OCI-LY3 (cell line): ENCODE results near the gene KCNAB1.

Experiments
- H2AFZ ChIP-seq: fragments of 200-600, 300-600 bp; shearing (Covaris generic); 2 replicates; pipeline ENCODE4 v1.6.0; 2014; ENCODE audit warnings: antibody characterized with exemption, low read depth, low read length
- H3K27ac ChIP-seq: fragments of 200-600, 300-600 bp; sonication (generic); 2 replicates; pipeline ENCODE4 v1.5.1; 2014; ENCODE audit warnings: mild to moderate bottlenecking, low read length, moderate library complexity, mixed read lengths
- H3K27me3 ChIP-seq: fragments of 200-600, 300-600 bp; sonication (generic); 2 replicates; pipeline ENCODE4 v1.6.1; 2014; ENCODE audit warnings: low read depth, low read length, mixed read lengths
- H3K36me3 ChIP-seq: fragments of 200-600, 300-600 bp; sonication (generic); replicated peaks from 2 replicates; pipeline ENCODE3; 2014; ENCODE audit warnings: low read depth, low read length, mixed read lengths
- H3K4me1 ChIP-seq: fragments of 300-600, 200-600 bp; sonication (generic); 2 replicates; pipeline ENCODE4 v1.6.1; 2014; ENCODE audit warnings: low read length, mixed read lengths
- H3K4me2 ChIP-seq: fragments of 200-600, 300-600 bp; sonication (generic); 2 replicates; pipeline ENCODE4 v1.6.1; 2014; ENCODE audit warnings: low read length, mixed read lengths
- H3K4me3 ChIP-seq: fragments of 300-600, 200-600 bp; sonication (generic); 2 replicates; pipeline ENCODE4 v1.5.1; 2014; ENCODE audit warnings: antibody characterized with exemption, mild to moderate bottlenecking, low read length, moderate library complexity
- H3K79me2 ChIP-seq: fragments of 300-600, 200-600 bp; shearing (Covaris generic); 2 replicates; pipeline ENCODE4 v1.6.1; 2014; ENCODE audit warnings: mild to moderate bottlenecking, low read length, mixed read lengths
- H3K9ac ChIP-seq: fragments of 300-600, 200-600 bp; shearing (Covaris generic); 2 replicates; pipeline ENCODE4 v1.6.0; 2014; ENCODE audit warnings: mild to moderate bottlenecking, low read length, moderate library complexity
- H3K9me3 ChIP-seq: fragments of 200-600, 300-600 bp; shearing (Covaris generic); 2 replicates; pipeline ENCODE4 v1.6.1; 2014; ENCODE audit warnings: low read length, mixed read lengths; ENCODE audit not compliant: insufficient read depth
- H4K20me1 ChIP-seq: fragments of 200-600, 300-600 bp; sonication (generic); 2 replicates; pipeline ENCODE4 v1.6.1; 2016; ENCODE audit warnings: low read length, mixed read lengths; ENCODE audit not compliant: insufficient read depth
- EZH2phosphoT487 ChIP-seq: fragments of 200-600 bp; shearing (Covaris generic); IDR thresholded peaks from 2 replicates; pipeline ENCODE4 v1.6.1; 2018; ENCODE audit warnings: antibody characterized with exemption, mixed run types, low read depth
- TF ChIP-seq, protein P1 (sequence below): fragments of 200-600, 300-600 bp; sonication (generic); IDR thresholded peaks from 2 replicates; pipeline ENCODE4 v1.5.1; 2014; ENCODE audit warnings: antibody characterized with exemption, low read length, low read depth

Gene KCNAB1

DNA sequence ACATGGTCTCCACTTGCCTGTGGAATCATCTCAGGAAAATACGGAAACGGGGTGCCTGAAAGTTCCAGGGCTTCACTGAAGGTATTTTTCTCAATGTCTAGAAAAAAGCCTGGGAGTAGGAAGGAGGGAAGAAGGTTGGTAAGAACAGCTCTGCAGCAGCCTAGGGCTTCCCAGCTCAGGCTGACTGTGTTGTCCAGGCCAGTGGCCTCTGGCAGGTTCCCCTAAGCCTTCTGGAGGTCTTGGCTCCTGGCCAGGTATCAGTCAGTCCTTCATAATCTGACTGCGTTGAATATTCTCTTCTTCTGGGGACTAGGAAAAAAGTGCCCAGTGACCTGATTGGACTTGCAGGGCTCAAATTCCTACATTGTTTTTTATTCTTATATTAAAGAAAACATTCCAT is 395.9 kb downstream of the KCNAB1 start:
- no peak overlapping the region for H3K9ac ChIP-seq
- H3K79me2 ChIP-seq, result no peaks in the 10 kb centered on the region
- H2AFZ ChIP-seq, result no peak overlapping the region
- no peak overlapping the region for H3K27ac ChIP-seq
- H3K4me1 ChIP-seq, result peaks cover 13% of the 10 kb centered on the region
- H3K4me2 ChIP-seq, result no peak overlapping the region
- no peak overlapping the region for H3K4me3 ChIP-seq
- H3K36me3 ChIP-seq, result no peaks in the 10 kb centered on the region
- peaks cover 21% of the 10 kb centered on the region for H3K27me3 ChIP-seq
- H3K9me3 ChIP-seq, result no peaks in the 10 kb centered on the region
- TF ChIP-seq, protein P1, sequence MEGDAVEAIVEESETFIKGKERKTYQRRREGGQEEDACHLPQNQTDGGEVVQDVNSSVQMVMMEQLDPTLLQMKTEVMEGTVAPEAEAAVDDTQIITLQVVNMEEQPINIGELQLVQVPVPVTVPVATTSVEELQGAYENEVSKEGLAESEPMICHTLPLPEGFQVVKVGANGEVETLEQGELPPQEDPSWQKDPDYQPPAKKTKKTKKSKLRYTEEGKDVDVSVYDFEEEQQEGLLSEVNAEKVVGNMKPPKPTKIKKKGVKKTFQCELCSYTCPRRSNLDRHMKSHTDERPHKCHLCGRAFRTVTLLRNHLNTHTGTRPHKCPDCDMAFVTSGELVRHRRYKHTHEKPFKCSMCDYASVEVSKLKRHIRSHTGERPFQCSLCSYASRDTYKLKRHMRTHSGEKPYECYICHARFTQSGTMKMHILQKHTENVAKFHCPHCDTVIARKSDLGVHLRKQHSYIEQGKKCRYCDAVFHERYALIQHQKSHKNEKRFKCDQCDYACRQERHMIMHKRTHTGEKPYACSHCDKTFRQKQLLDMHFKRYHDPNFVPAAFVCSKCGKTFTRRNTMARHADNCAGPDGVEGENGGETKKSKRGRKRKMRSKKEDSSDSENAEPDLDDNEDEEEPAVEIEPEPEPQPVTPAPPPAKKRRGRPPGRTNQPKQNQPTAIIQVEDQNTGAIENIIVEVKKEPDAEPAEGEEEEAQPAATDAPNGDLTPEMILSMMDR, result no peak
- TF ChIP-seq EZH2phosphoT487, result no peak
- no peaks in the 10 kb centered on the region for H4K20me1 ChIP-seq

GRCh38 chr3:156516961-156517360 is 396.6 kb downstream of the KCNAB1 start:
- Histone ChIP-seq H3K9me3 (no peaks in the 10 kb centered on the region), H3K36me3 (no peaks in the 10 kb centered on the region), H3K27ac (no peak overlapping the region), H3K9ac (no peak overlapping the region), H3K4me3 (no peak overlapping the region), H2AFZ (no peak overlapping the region), H3K4me1 (peaks cover 13% of the 10 kb centered on the region), H3K27me3 (peaks cover 21% of the 10 kb centered on the region), H3K4me2 (no peak overlapping the region), H4K20me1 (no peaks in the 10 kb centered on the region), H3K79me2 (no peaks in the 10 kb centered on the region)
- no peak for TF ChIP-seq EZH2phosphoT487
- TF ChIP-seq, protein P1, result no peak

DNA sequence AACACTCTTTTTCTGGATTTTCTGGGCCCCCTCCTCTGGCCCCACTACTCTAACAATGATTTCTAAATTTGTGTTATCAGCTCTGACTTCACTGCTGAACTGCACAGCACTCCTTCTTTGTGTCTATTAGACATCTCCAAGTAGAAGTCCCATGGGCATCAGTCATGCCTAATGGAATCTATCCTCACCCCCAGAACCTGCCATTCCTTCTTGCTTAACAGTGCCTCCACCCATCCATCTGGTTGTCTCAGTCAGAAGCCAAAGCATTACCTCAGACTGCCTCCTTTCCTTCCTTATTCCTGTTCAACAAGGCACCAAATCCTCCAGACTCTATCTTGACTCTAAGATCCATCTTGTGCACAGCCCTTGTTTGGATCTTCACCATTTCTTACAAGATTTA is 398.3 kb downstream of the KCNAB1 start:
- H2AFZ ChIP-seq, result no peak overlapping the region
- no peak overlapping the region for H3K4me2 ChIP-seq
- no peaks in the 10 kb centered on the region for H3K9me3 ChIP-seq
- H3K36me3 ChIP-seq, result no peaks in the 10 kb centered on the region
- H3K9ac ChIP-seq, result no peak overlapping the region
- H3K27ac ChIP-seq, result no peak overlapping the region
- no peaks in the 10 kb centered on the region for H4K20me1 ChIP-seq
- H3K4me1 ChIP-seq, result peaks cover 13% of the 10 kb centered on the region
- H3K27me3 ChIP-seq, result peaks cover 21% of the 10 kb centered on the region
- H3K79me2 ChIP-seq, result no peaks in the 10 kb centered on the region
- no peak overlapping the region for H3K4me3 ChIP-seq
- TF ChIP-seq, protein P1, result no peak
- TF ChIP-seq EZH2phosphoT487, result no peak

- H3K4me3 ChIP-seq, result 0 out of 2 replicates have a peak overlapping the region, but pooled peaks have one; percentile 7
- peaks cover 13% of the 10 kb centered on the region for H3K4me1 ChIP-seq
- no peak overlapping the region for H3K9ac ChIP-seq
- H3K27ac ChIP-seq, result no peak overlapping the region
- H3K4me2 ChIP-seq, result peak overlapping the region; percentile 45
- no peaks in the 10 kb centered on the region for H3K36me3 ChIP-seq
- TF ChIP-seq, protein P1, result no peak
- no peak for TF ChIP-seq EZH2phosphoT487
- H3K9me3 ChIP-seq, result no peaks in the 10 kb centered on the region
- no peak overlapping the region for H2AFZ ChIP-seq
- H4K20me1 ChIP-seq, result no peaks in the 10 kb centered on the region
- peaks cover 21% of the 10 kb centered on the region for H3K27me3 ChIP-seq
- H3K79me2 ChIP-seq, result no peaks in the 10 kb centered on the region
Measured at GRCh38 chr3:156519758-156520162, 399.4 kb downstream of the KCNAB1 start.
